NCI-H1930 (cell line): ENCODE results near the gene TTPAL.

Experiments used
- DNase-seq, 2 experiments: peaks; one replicate each; lab custom pipeline; 2025; lab: John Stamatoyannopoulos, UW

TTPAL gene, protein sequence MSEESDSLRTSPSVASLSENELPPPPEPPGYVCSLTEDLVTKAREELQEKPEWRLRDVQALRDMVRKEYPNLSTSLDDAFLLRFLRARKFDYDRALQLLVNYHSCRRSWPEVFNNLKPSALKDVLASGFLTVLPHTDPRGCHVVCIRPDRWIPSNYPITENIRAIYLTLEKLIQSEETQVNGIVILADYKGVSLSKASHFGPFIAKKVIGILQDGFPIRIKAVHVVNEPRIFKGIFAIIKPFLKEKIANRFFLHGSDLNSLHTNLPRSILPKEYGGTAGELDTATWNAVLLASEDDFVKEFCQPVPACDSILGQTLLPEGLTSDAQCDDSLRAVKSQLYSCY

DNA sequence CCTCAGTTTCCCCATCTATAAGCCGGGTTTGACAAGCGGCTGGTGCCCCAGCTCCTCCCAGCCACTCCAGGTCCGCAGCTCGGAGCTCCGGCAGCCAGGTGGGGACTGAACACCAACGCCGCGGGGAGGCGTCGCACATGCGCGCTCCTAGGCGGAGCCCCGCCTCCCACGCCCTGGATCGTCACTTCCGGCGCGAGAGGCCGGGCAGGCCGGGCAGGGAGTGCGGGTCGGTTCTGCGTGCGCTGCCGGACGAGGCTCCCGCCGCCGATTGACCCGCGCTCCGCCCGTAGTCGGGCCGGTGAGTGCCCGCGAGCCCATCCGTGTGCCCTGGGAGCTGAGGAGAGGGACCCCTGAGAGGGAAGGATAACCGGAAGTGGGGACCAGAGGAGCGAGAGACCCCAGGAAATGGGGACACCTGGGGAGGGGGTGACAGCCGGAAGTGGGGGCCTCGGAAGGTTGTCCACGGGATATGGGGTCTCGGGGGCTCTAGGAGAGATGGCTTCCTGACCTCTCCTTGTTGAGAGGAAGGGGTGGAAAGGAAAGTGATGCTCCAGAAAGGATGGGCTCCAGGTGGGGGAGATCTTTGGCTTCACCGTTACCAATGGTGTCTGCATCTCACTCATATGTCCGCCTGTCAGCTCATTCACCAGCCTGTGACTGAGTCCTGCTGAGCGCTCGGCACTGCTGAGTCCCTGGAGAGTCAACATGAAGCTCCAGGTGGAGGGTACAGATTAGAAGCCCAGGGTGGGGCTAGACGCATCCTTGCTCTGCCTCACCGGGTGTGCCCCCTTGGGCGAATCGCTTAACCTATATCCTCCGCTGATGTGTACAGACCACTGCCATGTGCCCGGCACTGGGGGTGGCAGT lies at the start of gene TTPAL:
TTPAL (plus strand) TSS at position 181 of the 867 bp plus-strand sequence. CDS start 4,126 bp downstream, outside the sequence.
- peak; percentile 81 to 91 for DNase-seq

DNA sequence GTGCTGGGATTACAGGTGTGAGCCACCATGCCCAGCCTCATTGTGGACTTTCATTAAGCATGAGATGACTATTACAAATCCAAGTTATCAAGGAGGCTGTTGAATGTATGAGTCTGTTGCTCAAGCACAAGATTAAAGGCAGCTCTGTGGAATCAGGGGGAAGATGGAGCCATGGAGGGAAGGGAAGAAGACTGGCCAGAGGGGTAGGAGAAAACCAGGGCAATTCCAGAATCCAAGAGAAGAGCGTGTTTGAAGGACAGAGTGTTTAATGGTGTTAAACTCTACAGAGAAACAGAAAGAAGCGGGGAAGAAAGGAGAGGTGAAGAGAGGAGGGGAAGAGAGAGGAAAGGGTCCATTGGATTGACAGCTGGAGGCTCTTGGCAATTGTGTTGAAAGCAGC lies 49.8 kb upstream of the TTPAL start:
- no peak for DNase-seq

DNA sequence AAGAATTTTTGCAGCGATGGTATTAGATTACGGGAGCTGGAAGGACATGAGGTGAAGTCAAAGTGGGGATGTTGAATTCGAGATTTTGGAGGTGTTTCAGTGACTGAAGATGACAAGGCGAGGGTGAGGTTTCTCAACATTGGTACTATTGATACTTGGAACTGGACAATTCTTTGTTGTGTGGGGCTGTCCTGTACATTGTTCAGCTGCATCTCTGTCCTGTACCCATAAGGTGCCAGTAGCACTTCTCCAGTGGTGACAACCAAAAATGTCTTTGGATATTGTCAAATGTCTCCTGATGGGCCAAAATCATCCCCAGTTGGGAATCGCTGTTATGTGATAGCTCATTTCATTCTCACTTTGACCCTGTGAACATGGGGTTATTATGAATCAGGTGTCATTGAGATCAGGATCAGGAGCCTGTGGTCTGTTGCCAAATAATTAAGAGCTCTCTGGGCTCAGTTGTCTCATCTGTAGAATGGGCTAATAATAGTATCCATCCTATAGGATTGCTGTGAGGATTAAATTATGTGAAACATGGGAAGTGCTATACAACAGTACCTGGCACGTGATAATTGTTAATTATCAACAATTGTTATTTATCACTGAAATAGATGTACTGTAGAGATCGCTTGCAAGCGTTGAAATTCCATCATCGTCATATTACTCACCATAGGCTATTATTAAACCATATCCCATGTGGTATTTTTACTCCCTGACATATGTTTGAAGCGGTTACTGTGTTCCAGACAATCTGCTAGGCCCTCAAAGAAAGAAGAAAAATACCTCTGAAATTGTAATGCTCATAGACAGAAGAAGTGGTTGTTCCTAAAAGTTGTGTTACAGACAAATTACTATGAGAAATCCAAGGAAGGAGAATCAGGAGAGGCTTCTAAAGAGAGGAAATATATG lies 48.5 kb upstream of the TTPAL start:
- DNase-seq: no peak

DNA sequence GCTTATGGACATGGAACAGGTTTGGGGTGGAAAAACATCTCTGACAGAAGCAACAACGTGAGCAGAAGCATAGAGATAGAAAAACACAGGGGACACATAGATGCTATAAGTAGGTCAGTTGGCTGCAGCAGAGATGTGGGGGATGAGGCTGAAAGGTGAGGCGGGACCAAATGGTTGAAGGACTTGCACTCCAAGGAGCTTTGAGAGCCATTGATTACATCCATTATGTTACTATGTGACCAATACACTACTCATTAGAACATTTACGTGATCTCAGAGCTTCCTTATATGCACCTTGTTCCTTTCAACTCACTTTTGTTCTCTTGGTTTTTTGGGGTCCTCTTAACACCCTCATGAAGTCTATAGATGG lies 47.9 kb upstream of the TTPAL start:
- DNase-seq: no peak

DNA sequence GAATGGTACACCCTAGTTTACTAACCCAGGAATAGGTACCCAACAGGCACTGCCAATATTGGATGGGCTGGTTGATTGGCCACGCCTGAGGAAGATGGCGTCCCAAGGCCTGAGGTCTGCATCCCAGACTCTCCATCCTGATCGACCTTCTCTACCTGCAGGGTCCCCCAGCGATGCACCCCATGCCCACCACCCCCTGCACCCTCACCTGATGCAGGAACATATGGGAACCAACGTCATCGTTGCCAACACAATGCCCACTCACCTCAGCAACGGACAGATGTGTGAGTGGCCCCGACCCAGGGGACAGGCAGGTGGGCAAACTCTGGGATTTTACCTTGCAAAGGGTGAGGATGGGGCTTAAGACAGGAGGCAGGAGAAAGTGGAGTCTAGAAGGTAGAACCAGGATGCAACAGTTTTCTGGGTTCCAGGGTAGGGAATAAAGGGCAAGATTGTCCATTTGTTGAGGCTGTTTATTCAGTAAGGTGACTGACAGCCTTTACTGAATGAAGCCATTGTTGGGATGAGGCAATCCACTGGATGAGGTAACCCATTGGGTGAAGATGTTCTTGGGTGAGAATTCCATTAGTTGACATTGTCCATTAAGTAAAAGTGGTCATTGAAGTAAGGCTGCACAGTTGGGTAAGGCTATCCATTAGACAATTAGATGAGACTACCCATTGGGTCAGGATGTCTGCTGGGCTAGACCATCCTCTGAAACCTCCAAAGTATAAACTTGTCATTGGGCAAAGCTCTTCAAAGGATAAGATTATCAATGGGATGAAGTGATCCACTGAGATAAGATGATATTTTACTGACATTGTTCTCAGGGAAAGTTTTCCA lies 47.3 kb upstream of the TTPAL start:
- DNase-seq: no peak

DNA sequence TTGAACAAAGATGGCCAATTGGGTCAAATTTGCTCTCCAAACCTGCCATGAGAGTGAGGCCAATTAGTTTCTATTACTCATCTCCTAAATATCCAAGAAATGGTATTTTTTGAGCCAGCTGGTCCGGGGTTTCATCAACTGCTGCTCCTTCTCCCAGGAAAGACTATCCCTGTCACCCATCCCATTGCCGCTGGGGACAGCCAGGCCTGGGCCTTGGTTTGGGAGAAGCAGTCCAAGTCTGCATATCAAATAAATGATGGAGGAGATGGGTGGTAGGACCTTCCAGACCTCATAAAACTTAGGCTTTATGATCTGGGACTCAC lies 46.7 kb upstream of the TTPAL start:
- no peak for DNase-seq

DNA sequence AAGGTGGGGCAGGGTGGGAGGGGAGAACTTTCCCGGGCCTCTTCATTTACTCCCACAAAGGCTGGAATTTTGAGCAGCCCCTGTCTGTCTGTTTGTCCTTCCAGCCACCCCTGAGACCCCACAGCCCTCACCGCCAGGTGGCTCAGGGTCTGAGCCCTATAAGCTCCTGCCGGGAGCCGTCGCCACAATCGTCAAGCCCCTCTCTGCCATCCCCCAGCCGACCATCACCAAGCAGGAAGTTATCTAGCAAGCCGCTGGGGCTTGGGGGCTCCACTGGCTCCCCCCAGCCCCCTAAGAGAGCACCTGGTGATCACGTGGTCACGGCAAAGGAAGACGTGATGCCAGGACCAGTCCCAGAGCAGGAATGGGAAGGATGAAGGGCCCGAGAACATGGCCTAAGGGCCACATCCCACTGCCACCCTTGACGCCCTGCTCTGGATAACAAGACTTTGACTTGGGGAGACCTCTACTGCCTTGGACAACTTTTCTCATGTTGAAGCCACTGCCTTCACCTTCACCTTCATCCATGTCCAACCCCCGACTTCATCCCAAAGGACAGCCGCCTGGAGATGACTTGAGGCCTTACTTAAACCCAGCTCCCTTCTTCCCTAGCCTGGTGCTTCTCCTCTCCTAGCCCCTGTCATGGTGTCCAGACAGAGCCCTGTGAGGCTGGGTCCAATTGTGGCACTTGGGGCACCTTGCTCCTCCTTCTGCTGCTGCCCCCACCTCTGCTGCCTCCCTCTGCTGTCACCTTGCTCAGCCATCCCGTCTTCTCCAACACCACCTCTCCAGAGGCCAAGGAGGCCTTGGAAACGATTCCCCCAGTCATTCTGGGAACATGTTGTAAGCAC lies 46.0 kb upstream of the TTPAL start:
- DNase-seq: no peak

DNA sequence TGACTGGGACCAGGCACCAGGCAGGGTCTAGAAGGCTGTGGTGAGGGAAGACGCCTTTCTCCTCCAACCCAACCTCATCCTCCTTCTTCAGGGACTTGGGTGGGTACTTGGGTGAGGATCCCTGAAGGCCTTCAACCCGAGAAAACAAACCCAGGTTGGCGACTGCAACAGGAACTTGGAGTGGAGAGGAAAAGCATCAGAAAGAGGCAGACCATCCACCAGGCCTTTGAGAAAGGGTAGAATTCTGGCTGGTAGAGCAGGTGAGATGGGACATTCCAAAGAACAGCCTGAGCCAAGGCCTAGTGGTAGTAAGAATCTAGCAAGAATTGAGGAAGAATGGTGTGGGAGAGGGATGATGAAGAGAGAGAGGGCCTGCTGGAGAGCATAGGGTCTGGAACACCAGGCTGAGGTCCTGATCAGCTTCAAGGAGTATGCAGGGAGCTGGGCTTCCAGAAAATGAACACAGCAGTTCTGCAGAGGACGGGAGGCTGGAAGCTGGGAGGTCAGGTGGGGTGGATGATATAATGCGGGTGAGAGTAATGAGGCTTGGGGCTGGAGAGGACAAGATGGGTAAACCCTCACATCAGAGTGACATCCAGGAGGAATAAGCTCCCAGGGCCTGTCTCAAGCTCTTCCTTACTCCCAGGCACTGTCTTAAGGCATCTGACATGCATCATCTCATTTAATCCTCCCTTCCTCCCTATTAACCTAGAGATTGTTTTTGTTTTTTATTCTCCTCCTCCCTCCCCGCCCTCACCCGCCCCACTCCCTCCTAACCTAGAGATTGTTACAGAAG lies 45.2 kb upstream of the TTPAL start:
- no peak for DNase-seq

DNA sequence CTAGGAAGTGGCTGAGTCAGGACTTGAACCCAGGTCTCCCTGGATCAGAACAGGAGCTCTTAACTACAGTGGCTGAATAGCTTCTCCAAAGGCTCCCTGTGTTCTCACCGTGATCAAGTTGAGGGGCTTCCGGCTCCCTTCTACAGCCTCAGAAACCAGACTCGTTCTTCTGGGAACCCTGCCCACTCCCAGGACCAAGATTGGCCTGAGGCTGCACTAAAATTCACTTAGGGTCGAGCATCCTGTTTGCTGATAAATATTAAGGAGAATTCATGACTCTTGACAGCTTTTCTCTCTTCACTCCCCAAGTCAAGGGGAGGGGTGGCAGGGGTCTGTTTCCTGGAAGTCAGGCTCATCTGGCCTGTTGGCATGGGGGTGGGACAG lies 44.6 kb upstream of the TTPAL start:
- no peak for DNase-seq

DNA sequence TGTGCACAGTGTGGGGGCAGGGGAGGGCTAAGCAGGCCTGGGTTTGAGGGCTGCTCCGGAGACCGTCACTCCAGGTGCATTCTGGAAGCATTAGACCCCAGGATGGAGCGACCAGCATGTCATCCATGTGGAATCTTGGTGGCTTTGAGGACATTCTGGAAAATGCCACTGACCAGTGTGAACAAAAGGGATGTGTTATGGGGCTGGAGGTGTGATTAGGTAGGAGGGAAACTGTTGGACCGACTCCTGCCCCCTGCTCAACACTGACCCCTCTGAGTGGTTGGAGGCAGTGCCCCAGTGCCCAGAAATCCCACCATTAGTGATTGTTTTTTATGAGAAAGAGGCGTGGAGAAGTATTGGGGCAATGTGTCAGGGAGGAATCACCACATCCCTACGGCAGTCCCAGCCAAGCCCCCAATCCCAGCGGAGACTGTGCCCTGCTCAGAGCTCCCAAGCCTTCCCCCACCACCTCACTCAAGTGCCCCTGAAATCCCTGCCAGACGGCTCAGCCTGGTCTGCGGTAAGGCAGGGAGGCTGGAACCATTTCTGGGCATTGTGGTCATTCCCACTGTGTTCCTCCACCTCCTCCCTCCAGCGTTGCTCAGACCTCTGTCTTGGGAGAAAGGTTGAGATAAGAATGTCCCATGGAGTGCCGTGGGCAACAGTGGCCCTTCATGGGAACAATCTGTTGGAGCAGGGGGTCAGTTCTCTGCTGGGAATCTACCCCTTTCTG lies 44.0 kb upstream of the TTPAL start:
- DNase-seq: no peak

DNA sequence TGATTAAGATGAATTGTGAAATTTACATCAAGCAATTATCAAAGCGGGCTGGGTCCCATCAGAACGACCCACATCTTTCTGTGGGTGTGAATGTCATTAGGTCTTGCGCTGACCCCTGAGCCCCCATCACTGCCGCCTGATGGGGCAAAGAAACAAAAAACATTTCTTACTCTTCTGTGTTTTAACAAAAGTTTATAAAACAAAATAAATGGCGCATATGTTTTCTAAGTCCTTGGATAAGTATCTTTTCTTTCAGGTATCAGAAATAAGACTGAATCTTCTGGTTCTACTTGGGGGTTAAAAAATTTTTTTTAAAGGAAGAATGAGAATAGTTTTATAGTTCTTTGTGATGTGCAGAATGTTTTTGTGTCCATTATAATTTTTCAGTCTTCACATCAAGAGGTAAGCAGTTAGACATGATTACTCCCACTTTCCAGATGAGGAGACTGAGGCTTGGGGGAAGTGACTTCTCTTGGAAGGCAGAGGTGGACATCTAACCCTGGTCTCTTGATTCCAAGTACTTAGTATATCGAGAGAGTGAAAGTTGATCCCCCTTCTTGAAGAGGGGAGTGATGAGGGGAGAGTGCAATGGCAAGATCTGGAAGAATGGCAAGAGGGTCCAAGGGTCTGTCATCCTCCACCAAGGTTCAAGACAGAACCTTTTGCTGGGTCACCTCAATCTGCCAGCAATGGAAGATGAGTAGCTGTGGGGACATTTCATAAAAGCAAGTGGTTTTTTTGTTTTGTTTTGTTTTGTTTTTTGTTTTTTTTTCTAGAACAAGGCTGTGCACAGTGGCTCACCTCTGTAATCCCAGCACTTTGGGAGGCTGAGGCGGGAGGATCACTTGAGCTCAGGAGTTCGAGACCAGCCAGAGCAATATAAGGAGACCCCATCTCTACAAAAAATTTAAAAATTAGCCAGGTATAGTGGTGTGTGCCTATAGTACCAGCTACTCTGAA lies 42.8 kb upstream of the TTPAL start:
- no peak for DNase-seq

DNA sequence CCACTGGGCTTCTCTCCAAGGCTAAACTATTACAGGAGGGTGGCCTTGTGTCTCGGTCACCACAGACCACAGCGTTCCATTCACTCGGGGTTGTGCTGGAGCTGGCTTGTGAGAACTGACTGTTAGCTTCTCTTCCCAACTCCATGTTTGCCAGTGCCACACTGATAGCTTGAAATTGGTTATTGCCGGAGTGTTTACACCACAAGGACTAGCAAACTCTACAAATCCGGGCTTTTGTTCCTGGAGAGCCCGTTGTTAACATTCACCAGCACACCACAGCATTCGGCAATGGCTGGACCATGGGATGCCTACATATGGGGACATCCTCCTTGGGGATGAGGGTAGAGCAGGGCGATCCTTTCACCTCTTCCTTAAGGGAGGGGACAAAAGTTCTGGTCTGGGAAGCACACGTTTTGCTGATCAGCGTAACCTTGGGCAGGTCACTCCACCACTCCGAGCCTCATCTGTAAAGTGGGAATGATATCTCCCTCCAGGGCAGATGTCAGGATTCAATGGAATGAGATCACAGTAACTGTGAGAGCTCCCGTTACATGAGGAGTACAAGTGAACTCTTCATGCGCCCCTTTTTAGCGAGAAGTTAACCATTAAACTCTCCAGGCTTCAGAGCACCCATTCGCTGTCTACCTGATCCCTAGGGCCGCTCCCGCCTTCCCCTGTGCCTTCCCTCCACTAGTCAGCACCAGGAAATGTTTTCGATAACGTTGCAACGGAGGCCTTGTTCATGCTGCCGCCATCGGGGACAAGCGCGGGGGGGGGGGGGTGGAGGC lies 41.7 kb upstream of the TTPAL start:
- no peak for DNase-seq

DNA sequence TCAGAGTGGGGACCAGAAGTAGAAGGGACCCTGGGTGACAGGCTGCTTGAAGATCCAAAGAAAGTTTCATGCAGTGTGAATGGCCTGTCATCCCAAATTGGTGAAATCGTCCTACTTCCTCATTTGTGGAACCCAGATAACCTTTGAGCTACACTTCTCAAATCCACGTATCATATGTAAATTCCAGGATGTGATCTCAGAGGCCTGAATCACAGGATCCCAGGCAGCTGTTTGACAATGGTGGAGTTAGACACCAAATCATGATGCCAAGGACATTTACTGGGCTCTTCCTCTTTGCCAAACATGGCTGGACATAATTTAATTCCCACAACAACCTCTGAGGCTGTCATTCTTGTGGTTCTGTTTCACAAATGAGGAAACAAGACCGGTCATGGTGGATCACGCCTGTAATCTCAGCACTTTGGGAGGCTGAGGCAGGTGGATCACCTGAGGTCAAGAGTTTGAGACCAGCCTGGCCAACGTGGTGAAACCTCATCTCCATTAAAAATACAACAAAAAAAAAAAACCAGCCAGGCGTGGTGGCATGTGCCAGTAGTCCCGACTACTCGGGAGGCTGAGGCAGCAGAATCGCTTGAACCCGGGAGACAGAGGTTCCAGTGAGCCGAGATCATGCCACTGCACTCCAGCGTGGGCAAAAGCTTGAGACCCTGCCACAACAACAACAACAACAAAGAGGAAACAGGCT lies 39.9 kb upstream of the TTPAL start:
- no peak for DNase-seq

DNA sequence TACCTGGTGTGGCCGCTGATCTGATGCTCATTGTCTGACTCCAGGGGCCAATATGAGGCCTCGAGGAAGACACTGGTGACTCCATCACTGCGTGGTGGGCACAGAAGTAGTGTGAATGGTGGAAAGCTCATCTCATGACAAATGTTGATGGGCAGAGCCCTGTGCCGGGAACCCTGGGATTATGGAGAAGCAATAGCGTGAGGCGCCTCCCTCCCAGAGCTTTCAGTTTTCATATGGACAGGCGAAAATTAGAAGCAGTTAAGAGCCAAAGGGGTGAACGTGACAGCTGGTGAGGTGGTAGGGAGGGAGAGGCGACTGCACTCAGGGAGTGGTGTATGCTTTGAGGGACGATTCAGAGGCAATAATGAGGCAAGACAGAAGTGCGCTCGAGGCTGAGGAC lies 39.3 kb upstream of the TTPAL start:
- no peak for DNase-seq

DNA sequence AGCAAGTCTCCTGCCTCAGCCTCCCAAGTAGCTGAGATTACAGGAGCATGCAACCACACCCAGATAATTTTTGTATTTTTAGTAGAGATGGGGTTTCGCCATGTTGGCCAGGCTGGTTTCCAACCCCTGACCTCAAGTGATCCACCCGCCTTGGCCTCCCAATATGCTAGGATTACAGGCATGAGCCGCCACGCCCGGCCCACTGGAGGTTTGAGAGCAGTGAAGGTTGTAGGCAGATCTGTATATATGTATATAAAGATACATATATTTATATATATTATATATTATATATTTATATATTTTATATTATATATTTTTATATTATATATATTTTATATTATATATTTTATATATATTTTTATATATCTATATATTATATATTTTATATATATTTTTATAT lies 38.2 kb upstream of the TTPAL start:
- no peak for DNase-seq

DNA sequence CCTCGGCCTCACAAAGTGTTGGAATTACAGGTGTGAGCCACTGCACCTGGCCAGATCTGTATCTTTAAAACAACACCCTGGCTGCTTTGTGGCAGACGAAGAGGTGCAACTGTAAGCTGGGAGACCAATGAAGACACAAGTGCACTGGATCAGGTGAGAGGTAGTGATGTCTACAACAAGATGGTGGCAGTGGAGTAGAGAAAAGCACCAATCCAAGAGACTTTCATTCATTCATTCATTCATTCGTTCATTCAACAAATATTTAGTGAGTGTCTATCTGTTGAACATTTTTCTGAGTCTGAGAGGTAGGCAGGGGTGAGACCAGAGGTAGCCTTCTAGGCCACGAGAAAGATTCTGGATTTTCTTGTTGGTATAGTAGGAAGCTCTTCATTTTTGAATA lies 36.9 kb upstream of the TTPAL start:
- no peak for DNase-seq

DNA sequence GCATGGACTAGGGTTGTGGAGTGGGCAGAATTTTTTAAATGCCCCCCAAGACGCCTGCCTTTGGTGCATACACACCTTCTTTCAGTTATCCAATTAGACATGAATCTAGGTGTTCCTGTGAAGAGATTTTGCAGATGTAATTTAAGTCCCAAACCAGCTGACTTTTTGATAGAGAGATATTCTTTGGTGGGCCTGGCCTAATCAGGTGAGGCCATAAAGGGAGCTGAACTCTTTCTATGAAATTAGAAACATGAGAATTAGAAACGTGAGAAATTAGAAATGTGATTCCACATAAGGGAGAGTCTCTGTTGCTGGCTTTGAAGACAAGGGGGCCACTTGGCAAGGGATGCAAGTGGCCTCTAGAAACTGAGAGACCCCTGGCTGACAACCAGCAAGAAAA lies 36.4 kb upstream of the TTPAL start:
- no peak for DNase-seq
